ENCODE data around the gene TBC1D32. TPM values are rescaled to one million over a fixed set of nuclear protein-coding genes. Genes with fewer than 3 reads are reported as not detected.

The TBC1D32 gene
- total RNA-seq, 1 experiment from 2014 or later, result 9.0 TPM

- H3K27ac ChIP-seq (ENCODE audit: insufficient read length, low read depth, low read length), result no peak overlapping the region
- H4K8ac ChIP-seq (replicated peaks; ENCODE audit: insufficient read length, low read depth, low read length), result no peak overlapping the region
- Mint-ChIP-seq H3K4me1 (peaks cover 12 to 15% of the 10 kb centered on the region in 2 experiments), H3K36me3 (ENCODE audit: insufficient read depth in 1 of 3, low read depth in 3 of 3) (peaks cover 10 to 54% (median 21%) of the 10 kb centered on the region in 3 experiments), H3K4me3 (no peak overlapping the region), H3K27ac (no peak overlapping the region), H3K9me3 (peaks cover 3 to 6% of the 10 kb centered on the region in 2 experiments; a peak in 3 of 5 replicates), H3K27me3 (ENCODE audit: low read depth) (no peaks in the 10 kb centered on the region)
- H3K4me2 ChIP-seq (ENCODE audit: insufficient read depth, insufficient read length, low read length), result no peak overlapping the region
- no peak for TF ChIP-seq CTCF (conservative IDR thresholded peaks at IDR 0.05)
- no peak for DNase-seq
- no peak overlapping the region for H2BK5ac ChIP-seq (ENCODE audit: insufficient read length, low read length)
- H3K27me3 ChIP-seq (ENCODE audit: insufficient read depth, low read length), result no peaks in the 10 kb centered on the region
- no peaks in the 10 kb centered on the region for H3K23me2 ChIP-seq (ENCODE audit: insufficient read length, low read depth, low read length, poor library complexity, severe bottlenecking)
- no peak overlapping the region for H3K18ac ChIP-seq (ENCODE audit: insufficient read length, low read depth, low read length)
- H3K9ac ChIP-seq (ENCODE audit: extremely low read depth, insufficient read length, low read length), result no peak overlapping the region
- H3K4me1 ChIP-seq (ENCODE audit: insufficient read depth, low read length), result no peaks in the 10 kb centered on the region
- H3K4ac ChIP-seq (ENCODE audit: low read depth, low read length), result no peak overlapping the region
- H2BK120ac ChIP-seq (ENCODE audit: low read depth, low read length, poor library complexity, severe bottlenecking), result no peak overlapping the region
- no peak overlapping the region for H2BK15ac ChIP-seq (ENCODE audit: low read depth, low read length)
- no peak overlapping the region for H2AK5ac ChIP-seq (ENCODE audit: insufficient read length, low read length)
- H3K14ac ChIP-seq (ENCODE audit: insufficient read depth, low read length), result no peak overlapping the region
- no peak overlapping the region for H4K91ac ChIP-seq (ENCODE audit: insufficient read length, low read depth, low read length)
- no peaks in the 10 kb centered on the region for H3K9me3 ChIP-seq (ENCODE audit: control insufficient read depth, low read depth, low read length)
- no peak overlapping the region for H3T11ph ChIP-seq (ENCODE audit: low read length)
- H2BK12ac ChIP-seq (ENCODE audit: insufficient read length, low read depth, low read length), result no peak overlapping the region
- H4K20me1 ChIP-seq (ENCODE audit: control insufficient read depth, insufficient read depth, insufficient read length), result no peaks in the 10 kb centered on the region
- no peak overlapping the region for H2AFZ ChIP-seq (ENCODE audit: low read length)
- no peak overlapping the region for H3K56ac ChIP-seq (ENCODE audit: insufficient read length, low read depth, low read length)
- no peak overlapping the region for H4K5ac ChIP-seq (ENCODE audit: insufficient read length, low read depth, low read length)
- H3K79me2 ChIP-seq (ENCODE audit: insufficient read depth, low read length), result no peaks in the 10 kb centered on the region
- no peaks in the 10 kb centered on the region for H3K79me1 ChIP-seq (ENCODE audit: insufficient read depth, low read depth, low read length, poor library complexity, severe bottlenecking)
- H2BK20ac ChIP-seq (ENCODE audit: low read depth, low read length, poor library complexity, severe bottlenecking), result no peak overlapping the region
- H3K23ac ChIP-seq (ENCODE audit: insufficient read length, low read depth, low read length), result no peak overlapping the region
Observed at GRCh38 chr6:121158438-121158837, 175.8 kb downstream of the TBC1D32 start.
